IMR-90 (cell line): Measurements from ENCODE around the gene IL1RAPL1.

Experiments
- BHLHE40 ChIP-seq: fragments of 150-350 bp; IDR thresholded peaks from 2 replicates; pipeline ENCODE4 v1.6.1; 2016; ENCODE audit warnings: mild to moderate bottlenecking, low read depth, low read length
- CEBPB ChIP-seq: IDR thresholded peaks from 2 replicates; pipeline ENCODE4 v1.6.1; 2012; ENCODE audit warnings: low read depth, low read length, improper control_type of control experiment
- CTCF ChIP-seq: conservative IDR thresholded peaks from 2 replicates; pipeline ENCODE4 v1.5.1; 2012; ENCODE audit warnings: mild to moderate bottlenecking, low read depth, low read length, improper control_type of control experiment
- NFE2L2 ChIP-seq: fragments of 150-350 bp; IDR thresholded peaks from 2 replicates; pipeline ENCODE4 v1.6.1; 2016; ENCODE audit warnings: low read depth, mild to moderate bottlenecking, low read length
- POLR2A ChIP-seq: IDR thresholded peaks from 2 replicates; pipeline ENCODE4 v1.6.1; 2012; ENCODE audit warnings: mild to moderate bottlenecking, low read depth, low read length
- RFX5 ChIP-seq: IDR thresholded peaks from 2 replicates; pipeline ENCODE4 v1.8.0; 2012; ENCODE audit warnings: low read depth, mild to moderate bottlenecking, low read length, moderate library complexity

GRCh38 chrX:29348288-29348687 is 761.0 kb downstream of the IL1RAPL1 start:
- TF ChIP-seq CTCF (no peak), BHLHE40 (no peak), POLR2A (no peak), RFX5 (no peak), NFE2L2 (no peak), CEBPB (no peak)
